HG03520 (cell line): ENCODE data around the gene SLFN11.
"Not testable (repeated sequence)": the region's sequence is repeated elsewhere in the genome, so short reads cannot be mapped to it uniquely, and the experiment has no call there.

Experiments used
- ATAC-seq: cut with Tn5 transposase; IDR thresholded peaks from one replicate; pipeline ENCODE4 v1.9.1; 2021; ENCODE audit warnings: mild to moderate bottlenecking, moderate library complexity; ENCODE audit not compliant: unreplicated experiment

SLFN11 gene

DNA sequence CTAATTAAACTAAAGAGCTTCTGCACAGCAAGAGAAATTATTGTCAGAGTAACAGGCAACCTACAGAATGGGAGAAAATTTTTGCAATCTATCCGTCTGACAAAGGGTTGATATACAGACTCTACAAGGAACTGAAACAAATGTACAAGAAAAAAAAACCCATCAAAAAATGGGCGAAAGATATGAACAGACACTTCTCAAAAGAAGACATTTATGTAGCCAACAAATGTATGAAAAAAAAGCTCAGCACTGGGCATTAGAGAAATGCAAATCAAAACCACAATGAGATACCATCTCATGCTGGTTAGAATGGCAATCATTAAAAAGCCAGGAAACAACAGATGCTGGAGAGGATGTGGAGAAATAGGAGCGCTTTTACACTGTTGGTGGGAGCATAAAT, 64.1 kb downstream of the SLFN11 start:
- ATAC-seq, result not testable (repeated sequence)
